B cell (primary cell): ENCODE results near the gene IQSEC3. TPM values are rescaled to one million over a fixed set of nuclear protein-coding genes. Genes with fewer than 3 reads are reported as not detected.

Experiments used
- ATAC-seq: fragments of 200-7000 bp; cut with Tn5 transposase; one replicate; pipeline ENCODE4 v1.10.0; 2021; ENCODE audit warnings: low read depth, mild to moderate bottlenecking, moderate number of reproducible peaks, moderate library complexity
- CTCF ChIA-PET: fragments of 350-600 bp; sonication (Branson Sonifier 250); formaldehyde crosslinking; loops from one replicate; lab custom pipeline; 2021; ENCODE audit warnings: antibody characterized with exemption, inconsistent platforms; lab: Charles Lee
- POLR2A ChIA-PET: fragments of 350-600 bp; sonication (Branson Sonifier 250); formaldehyde crosslinking; loops from one replicate; lab custom pipeline; 2021; ENCODE audit warnings: antibody characterized with exemption; lab: Charles Lee
- DNase-seq: peaks from one replicate; pipeline ENCODE4 v3.0.0; 2013
- H2AFZ ChIP-seq: 2 replicates; pipeline ENCODE4 v1.6.1; 2012; ENCODE audit warnings: mild to moderate bottlenecking, low read depth, low read length; ENCODE audit not compliant: insufficient read depth, poor library complexity, severe bottlenecking
- H3K27ac ChIP-seq, 2 donors: 1 replicate in 1 of 2; 2 replicates in 1 of 2; pipeline ENCODE4 v1.5.1; 2012 to 2013; ENCODE audit warnings: low read length in 2 of 2, mild to moderate bottlenecking in 2 of 2, moderate library complexity in 1 of 2
- H3K27me3 ChIP-seq, 4 experiments: fragments of 200-600 bp in 1 of 4; sonication (generic) in 1 of 4; replicated peaks in 1 of 4; 1 replicate in 2 of 4; 2 replicates in 2 of 4; pipeline versions ENCODE4 v1.6.1 to v1.7.0; 2013 to 2016; ENCODE audit warnings: low read length in 3 of 4, mild to moderate bottlenecking in 2 of 4, mixed read lengths in 1 of 4, moderate library complexity in 1 of 4; ENCODE audit not compliant: insufficient read depth in 4 of 4, control insufficient read depth in 3 of 4; ENCODE audit errors: control extremely low read depth in 1 of 4
- H3K36me3 ChIP-seq, 2 experiments: replicated peaks in 1 of 2; 1 replicate in 1 of 2; 2 replicates in 1 of 2; pipeline versions ENCODE4 v1.6.1 to v1.7.1; 2013; ENCODE audit warnings: low read length in 1 of 2; ENCODE audit not compliant: insufficient read depth in 2 of 2, control insufficient read depth in 1 of 2; ENCODE audit errors: control extremely low read depth in 1 of 2, extremely low read depth in 1 of 2
- H3K4me1 ChIP-seq, 2 donors: fragments of 200-600 bp in 1 of 2; sonication (generic) in 1 of 2; 1 replicate in 1 of 2; 2 replicates in 1 of 2; pipeline versions ENCODE4 v1.5.1 to v1.6.1; 2013 to 2017; ENCODE audit warnings: low read length in 2 of 2; ENCODE audit not compliant: control insufficient read depth in 2 of 2, insufficient read depth in 2 of 2
- H3K4me2 ChIP-seq: replicated peaks from 2 replicates; pipeline ENCODE3; 2012; ENCODE audit warnings: mild to moderate bottlenecking, low read depth, low read length; ENCODE audit not compliant: poor library complexity, severe bottlenecking
- H3K4me3 ChIP-seq, 5 experiments: fragments of 200-600 bp in 1 of 5; sonication (generic) in 1 of 5; 1 replicate in 3 of 5; 2 replicates in 2 of 5; pipeline versions ENCODE4 v1.5.1 to v1.7.0; 2011 to 2016; ENCODE audit warnings: low read length in 4 of 5, mild to moderate bottlenecking in 4 of 5, low read depth in 2 of 5, control low read depth in 1 of 5, moderate library complexity in 1 of 5; ENCODE audit not compliant: insufficient read depth in 1 of 5; ENCODE audit errors: control extremely low read depth in 1 of 5, extremely low read depth in 1 of 5
- H3K79me2 ChIP-seq: fragments of 200-600 bp; sonication (generic); one replicate; pipeline ENCODE4 v1.6.0; 2016; ENCODE audit warnings: low read length; ENCODE audit not compliant: control insufficient read depth, insufficient read depth
- H3K9ac ChIP-seq: fragments of 200-600 bp; sonication (generic); 2 replicates; pipeline ENCODE4 v1.6.1; 2017; ENCODE audit warnings: mild to moderate bottlenecking, low read length, moderate library complexity
- H3K9me3 ChIP-seq, 3 donors: one replicate each; pipeline versions ENCODE4 v1.6.1 to v1.7.1; 2013; ENCODE audit warnings: low read length in 2 of 3; ENCODE audit not compliant: control insufficient read depth in 2 of 3, insufficient read depth in 1 of 3; ENCODE audit errors: control extremely low read depth in 1 of 3
- H4K20me1 ChIP-seq: 2 replicates; pipeline ENCODE4 v1.6.0; 2012; ENCODE audit warnings: mild to moderate bottlenecking, low read length; ENCODE audit not compliant: insufficient read depth, control insufficient read depth, poor library complexity, severe bottlenecking
- H3K27ac Mint-ChIP-seq: one replicate; pipeline ENCODE4 v1.8.0; 2021; ENCODE audit warnings: mixed read lengths
- H3K27me3 Mint-ChIP-seq: one replicate; pipeline ENCODE4 v1.8.0; 2021; ENCODE audit warnings: mixed read lengths
- H3K4me1 Mint-ChIP-seq: one replicate; pipeline ENCODE4 v1.8.0; 2021; ENCODE audit warnings: mixed read lengths
- H3K4me3 Mint-ChIP-seq: one replicate; pipeline ENCODE4 v1.8.0; 2021; ENCODE audit warnings: mixed read lengths
- H3K9me3 Mint-ChIP-seq: one replicate; pipeline ENCODE4 v1.8.0; 2022; ENCODE audit warnings: mixed read lengths; ENCODE audit not compliant: insufficient read depth
- CTCF ChIP-seq: fragments of 200-600 bp; IDR thresholded peaks from one replicate; pipeline ENCODE4 v1.8.0; 2022; ENCODE audit warnings: antibody characterized with exemption, mild to moderate bottlenecking
- EZH2 ChIP-seq: IDR thresholded peaks from 2 replicates; pipeline ENCODE4 v1.6.1; 2012; ENCODE audit warnings: borderline replicate concordance, low read depth, mild to moderate bottlenecking, moderate library complexity, low read length; ENCODE audit not compliant: insufficient read depth, poor library complexity, severe bottlenecking
- WGBS: methylation state at CpG from one replicate; pipeline ENCODE4 v1.1.5; 2013; ENCODE audit warnings: missing lambda C conversion rate; ENCODE audit not compliant: insufficient coverage; 5-methylcytosine and 5-hydroxymethylcytosine counted together
- intact Hi-C: fragments of 100-400 bp; cut with micrococcal nuclease; formaldehyde crosslinking; loops from one replicate; pipeline ENCODE4 v1.10.0; 2022
- polyA plus RNA-seq: library from polyadenylated mRNA; depleted of rRNA; stranded (reverse); fragments of >200 nt; gene quantifications from 2 replicates; pipeline ENCODE4 v1.2.3, GENCODE V29; 2012
- total RNA-seq, 2 donors: library from RNA; stranded (reverse); fragments of 120-200 nt in 1 of 2; gene quantifications; 1 replicate in 1 of 2; 2 replicates in 1 of 2; pipeline versions ENCODE4 v1.2.3 to v1.2.4, GENCODE V29; 2013 to 2022

Gene IQSEC3
- total and polyA plus RNA-seq, 2 donors (not counting 1 experiment from before 2014, with no cell fraction given), result 0.01 to 1.8 TPM

DNA sequence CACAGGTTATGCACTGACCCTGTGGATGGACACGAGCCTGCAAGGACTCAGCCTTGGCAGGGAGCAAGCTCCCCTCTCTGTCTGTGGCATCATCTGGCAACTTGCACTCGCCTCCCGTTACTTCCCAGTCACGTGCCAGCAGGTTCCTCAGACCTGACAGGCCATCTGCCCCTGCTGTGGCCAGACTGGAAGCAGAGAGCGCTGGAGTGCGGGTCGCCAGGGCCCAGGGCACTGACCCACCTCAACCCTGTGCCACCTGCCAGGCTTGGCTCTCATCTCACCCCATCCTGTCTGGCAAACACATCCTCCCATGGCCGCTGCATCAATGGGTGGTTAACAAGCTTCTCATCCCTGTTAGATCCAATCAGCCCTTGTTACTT lies 119.0 kb downstream of the IQSEC3 start:
- CTCF ChIA-PET, result no interaction called here
- H3K4me3 ChIP-seq, result no peak overlapping the region
- peaks cover 6 to 11% of the 10 kb centered on the region in 2 donors for H3K4me1 ChIP-seq
- DNase-seq (no peak), ATAC-seq (no peak)
- no peak overlapping the region for H3K4me2 ChIP-seq
- H3K79me2 ChIP-seq, result no peaks in the 10 kb centered on the region
- H3K27ac Mint-ChIP-seq, result no peak overlapping the region
- H3K4me3 Mint-ChIP-seq, result no peak overlapping the region
- POLR2A ChIA-PET, result no interaction called here
- 83% methylated on average over 8 of the region's 8 CpGs for WGBS
- H4K20me1 ChIP-seq, result no peaks in the 10 kb centered on the region
- intact Hi-C loops, result no loop called here
- no peak overlapping the region for H3K9ac ChIP-seq
- no peak overlapping the region for H2AFZ ChIP-seq
- peaks cover 0 to 2% (median 0%) of the 10 kb centered on the region in 3 donors for H3K9me3 ChIP-seq
- TF ChIP-seq EZH2 (no peak), CTCF (no peak)
- H3K27me3 Mint-ChIP-seq, result peaks cover 27% of the 10 kb centered on the region
- H3K9me3 Mint-ChIP-seq, result no peaks in the 10 kb centered on the region
- H3K36me3 ChIP-seq, result no peaks in the 10 kb centered on the region
- no peak overlapping the region for H3K27ac ChIP-seq
- H3K27me3 ChIP-seq, result peaks cover 0 to 7% (median 0%) of the 10 kb centered on the region in 4 experiments
- peaks cover 3% of the 10 kb centered on the region for H3K4me1 Mint-ChIP-seq

DNA sequence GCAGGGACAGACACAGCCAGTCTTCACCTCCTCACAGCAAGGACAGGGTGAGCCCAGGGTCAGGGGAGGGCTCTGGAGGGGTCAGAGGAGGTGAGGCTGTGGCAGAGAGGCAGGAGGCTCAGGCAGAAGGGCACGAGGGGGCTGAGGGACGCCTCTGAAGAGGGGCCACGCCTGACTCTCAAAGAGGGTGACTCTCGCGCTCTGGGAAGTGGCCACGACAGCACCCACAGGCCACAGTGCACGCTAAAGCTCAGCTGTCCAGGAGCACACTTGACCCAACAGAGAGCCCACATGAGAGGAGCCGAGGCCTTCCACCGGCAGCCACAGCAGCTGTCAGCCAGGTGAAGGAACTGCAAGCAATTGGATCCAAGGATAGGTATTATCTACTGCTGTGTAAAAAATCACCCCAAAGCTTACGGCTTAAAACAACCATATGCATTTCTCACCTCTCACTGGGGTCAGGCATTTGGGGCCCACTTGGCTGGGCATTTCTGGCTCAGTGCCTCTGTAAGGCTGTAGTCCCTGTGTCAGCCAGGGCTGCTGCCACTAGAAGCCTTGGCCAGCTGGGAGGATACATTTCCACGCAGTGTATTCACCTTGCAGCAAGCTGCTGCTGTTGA lies 119.5 kb downstream of the IQSEC3 start:
- TF ChIP-seq CTCF (no peak), EZH2 (no peak)
- Histone ChIP-seq H3K4me2 (no peak overlapping the region), H3K9ac (no peak overlapping the region), H4K20me1 (no peaks in the 10 kb centered on the region), H3K36me3 (no peaks in the 10 kb centered on the region), H3K4me1 (peaks cover 4 to 11% of the 10 kb centered on the region in 2 donors), H3K27me3 (peaks cover 0 to 11% (median 0%) of the 10 kb centered on the region in 4 experiments), H3K4me3 (no peak overlapping the region), H3K9me3 (peaks cover 0 to 2% (median 0%) of the 10 kb centered on the region in 3 donors), H3K79me2 (no peaks in the 10 kb centered on the region), H2AFZ (no peak overlapping the region), H3K27ac (no peak overlapping the region)
- H3K27ac Mint-ChIP-seq, result no peak overlapping the region
- ChIA-PET CTCF (no interaction called here), POLR2A (no interaction called here)
- H3K9me3 Mint-ChIP-seq, result no peaks in the 10 kb centered on the region
- ATAC-seq, result no peak
- peaks cover 3% of the 10 kb centered on the region for H3K4me1 Mint-ChIP-seq
- peaks cover 27% of the 10 kb centered on the region for H3K27me3 Mint-ChIP-seq
- no peak for DNase-seq
- H3K4me3 Mint-ChIP-seq, result no peak overlapping the region
- intact Hi-C loops, result no loop called here
- 93% methylated on average over 11 of the region's 11 CpGs for WGBS
